Daoy (cell line): Measurements from ENCODE around the gene PYCR2. TPM values are rescaled to one million over a fixed set of nuclear protein-coding genes. Genes with fewer than 3 reads are reported as not detected.
"Not testable (repeated sequence)": the region's sequence is repeated elsewhere in the genome, so short reads cannot be mapped to it uniquely, and the experiment has no call there.

Experiments
- DNase-seq: peaks from one replicate; pipeline ENCODE4 v3.0.0-alpha.2; 2015; ENCODE audit warnings: low read depth
- total RNA-seq: library from RNA; depleted of rRNA; stranded (reverse); fragments of >200 nt; shearing (Covaris generic); gene quantifications from 2 replicates; pipeline ENCODE4 v1.2.3, GENCODE V29; 2014; rRNA removed

Gene PYCR2
- 47.4 and 51.8 TPM in 2 replicates for total RNA-seq

GRCh38 chr1:225923692-225924555, at the start of gene PYCR2:
PYCR2 (minus strand) TSS chr1:225924250; CDS start chr1:225924110, 140 bp downstream.
- DNase-seq = peak; percentile 99

- no peak for DNase-seq
Measured at GRCh38 chr1:225973158-225973557, 49.1 kb upstream of the PYCR2 start.

- DNase-seq = no peak
Measured at GRCh38 chr1:225972344-225973152, 48.5 kb upstream of the PYCR2 start.

GRCh38 chr1:225970592-225971157, 46.6 kb upstream of the PYCR2 start:
- not testable (repeated sequence) for DNase-seq

GRCh38 chr1:225969751-225970150, 45.7 kb upstream of the PYCR2 start:
- DNase-seq = not testable (repeated sequence)

- DNase-seq = no peak
Measured at GRCh38 chr1:225965231-225965630, 41.2 kb upstream of the PYCR2 start.

GRCh38 chr1:225963735-225964530, 39.9 kb upstream of the PYCR2 start:
- DNase-seq = no peak

- DNase-seq = peak; percentile 65
Measured at GRCh38 chr1:225962440-225962975, 38.5 kb upstream of the PYCR2 start.

GRCh38 chr1:225961659-225962439, 37.8 kb upstream of the PYCR2 start:
- DNase-seq = no peak

- no peak for DNase-seq
Measured at GRCh38 chr1:225958041-225958440, 34.0 kb upstream of the PYCR2 start.

GRCh38 chr1:225954753-225955152, 30.7 kb upstream of the PYCR2 start:
- no peak for DNase-seq

GRCh38 chr1:225953315-225953714, 29.3 kb upstream of the PYCR2 start:
- DNase-seq = no peak

- no peak for DNase-seq
Measured at GRCh38 chr1:225950905-225951497, 27.0 kb upstream of the PYCR2 start.

GRCh38 chr1:225949041-225949440, 25.0 kb upstream of the PYCR2 start:
- DNase-seq = no peak

- no peak for DNase-seq
Measured at GRCh38 chr1:225946803-225947202, 22.8 kb upstream of the PYCR2 start.

GRCh38 chr1:225946082-225946620, 22.1 kb upstream of the PYCR2 start:
- no peak for DNase-seq

GRCh38 chr1:225945564-225945963, 21.5 kb upstream of the PYCR2 start:
- no peak for DNase-seq

- no peak for DNase-seq
Measured at GRCh38 chr1:225944951-225945350, 20.9 kb upstream of the PYCR2 start.

- no peak for DNase-seq
Measured at GRCh38 chr1:225944387-225944786, 20.3 kb upstream of the PYCR2 start.

GRCh38 chr1:225943582-225943981, 19.5 kb upstream of the PYCR2 start:
- no peak for DNase-seq
